HG02885 (cell line): Measurements from ENCODE around the gene KDM2A.

ENCODE experiments used
- ATAC-seq: cut with Tn5 transposase; IDR thresholded peaks from one replicate; pipeline ENCODE4 v1.9.1; 2021; ENCODE audit warnings: mild to moderate bottlenecking; ENCODE audit not compliant: unreplicated experiment, poor library complexity

Gene KDM2A

GRCh38 chr11:67118801-67119584, at the start of gene KDM2A:
Gene KDM2A, plus strand, starts transcription at chr11:67119263. Its CDS starts 2,054 bp downstream, at chr11:67121317.
- peak; percentile 74 for ATAC-seq

- ATAC-seq, result peak; percentile 56
Observed at GRCh38 chr11:67071420-67072284, 47.4 kb upstream of the KDM2A start.

- ATAC-seq, result no peak
Observed at GRCh38 chr11:67072295-67072694, 46.8 kb upstream of the KDM2A start.

- ATAC-seq, result no peak
Observed at GRCh38 chr11:67073908-67074307, 45.2 kb upstream of the KDM2A start.

GRCh38 chr11:67076202-67076601, 42.9 kb upstream of the KDM2A start:
- no peak for ATAC-seq

GRCh38 chr11:67079065-67079705, 39.9 kb upstream of the KDM2A start:
- ATAC-seq, result no peak

GRCh38 chr11:67082071-67082791, 36.8 kb upstream of the KDM2A start:
- ATAC-seq, result no peak

GRCh38 chr11:67083786-67084366, 35.2 kb upstream of the KDM2A start:
- ATAC-seq, result no peak

- no peak for ATAC-seq
Observed at GRCh38 chr11:67085617-67086016, 33.4 kb upstream of the KDM2A start.

- ATAC-seq, result no peak
Observed at GRCh38 chr11:67090717-67091116, 28.3 kb upstream of the KDM2A start.

- no peak for ATAC-seq
Observed at GRCh38 chr11:67095214-67095507, 23.9 kb upstream of the KDM2A start.

- no peak for ATAC-seq
Observed at GRCh38 chr11:67098799-67099429, 20.1 kb upstream of the KDM2A start.

GRCh38 chr11:67099831-67100324, 19.2 kb upstream of the KDM2A start:
- no peak for ATAC-seq

GRCh38 chr11:67102664-67103063, 16.4 kb upstream of the KDM2A start:
- ATAC-seq, result no peak

- no peak for ATAC-seq
Observed at GRCh38 chr11:67105964-67106363, 13.1 kb upstream of the KDM2A start.

GRCh38 chr11:67111261-67111660, 7.8 kb upstream of the KDM2A start:
- ATAC-seq, result no peak

GRCh38 chr11:67113231-67113721, 5.8 kb upstream of the KDM2A start:
- peak; percentile 62 for ATAC-seq

- ATAC-seq, result no peak
Observed at GRCh38 chr11:67114275-67114896, 4.7 kb upstream of the KDM2A start.

- no peak for ATAC-seq
Observed at GRCh38 chr11:67116758-67117105, 2.3 kb upstream of the KDM2A start.
